Suprapubic skin (tissue), 4 donors: Measurements from ENCODE around the gene CES2. TPM values are rescaled to one million over a fixed set of nuclear protein-coding genes. Genes with fewer than 3 reads are reported as not detected.

ENCODE experiments used
- DNase-seq, 2 donors: peaks; one replicate each; pipeline ENCODE4 v3.0.0-alpha.2; 2019; ENCODE audit warnings: low spot score in 2 of 2
- H3K27ac ChIP-seq: fragments of 200-600 bp; sonication (generic); one replicate; pipeline ENCODE4 v1.5.1; 2019
- H3K27me3 ChIP-seq: fragments of 200-600 bp; sonication (generic); one replicate; pipeline ENCODE4 v1.5.1; 2019
- H3K36me3 ChIP-seq: fragments of 200-600 bp; sonication (generic); one replicate; pipeline ENCODE4 v1.5.1; 2019
- H3K4me1 ChIP-seq: fragments of 200-600 bp; sonication (generic); one replicate; pipeline ENCODE4 v1.5.1; 2019
- H3K4me3 ChIP-seq: fragments of 200-600 bp; sonication (generic); one replicate; pipeline ENCODE4 v1.5.1; 2019; ENCODE audit warnings: mild to moderate bottlenecking
- H3K9me3 ChIP-seq: fragments of 200-600 bp; sonication (generic); one replicate; pipeline ENCODE4 v1.5.1; 2019
- EP300 ChIP-seq: sonication (generic); formaldehyde crosslinking; IDR thresholded peaks from one replicate; pipeline ENCODE4 v1.6.1; 2017; ENCODE audit warnings: antibody characterized with exemption
- POLR2A ChIP-seq, 2 donors: fragments of 450-650 bp; IDR thresholded peaks; one replicate each; pipeline ENCODE4 v1.6.1; 2017; ENCODE audit warnings: antibody characterized with exemption in 2 of 2, mild to moderate bottlenecking in 2 of 2, moderate library complexity in 2 of 2
- POLR2AphosphoS5 ChIP-seq, 3 donors: sonication (generic); formaldehyde crosslinking; IDR thresholded peaks; one replicate each; pipeline ENCODE4 v1.6.1; 2017; ENCODE audit warnings: antibody characterized with exemption in 3 of 3
- WGBS: methylation state at CpG from one replicate; pipeline ENCODE4 v1.1.5; 2018; 5-methylcytosine and 5-hydroxymethylcytosine counted together
- total RNA-seq, 4 donors: library from RNA; depleted of rRNA; stranded (reverse); fragments of >200 nt; gene quantifications; one replicate each; pipeline ENCODE4 v1.1.0, GENCODE V29; 2016
- TF ChIP-seq, protein P1 (sequence below), 2 donors: fragments of 200-600 bp in 1 of 2; fragments of 450-650 bp in 1 of 2; sonication (generic) in 1 of 2; IDR thresholded peaks; one replicate each; pipeline ENCODE4 v1.5.1; 2016 to 2019; ENCODE audit warnings: antibody characterized with exemption in 2 of 2, mild to moderate bottlenecking in 1 of 2, moderate library complexity in 1 of 2

The CES2 gene
- total RNA-seq, 4 donors from 2014 or later = 33.6 to 56.0 (median 42.3) TPM

- no peaks in the 10 kb centered on the region for H3K27me3 ChIP-seq
- TF ChIP-seq, protein P1, sequence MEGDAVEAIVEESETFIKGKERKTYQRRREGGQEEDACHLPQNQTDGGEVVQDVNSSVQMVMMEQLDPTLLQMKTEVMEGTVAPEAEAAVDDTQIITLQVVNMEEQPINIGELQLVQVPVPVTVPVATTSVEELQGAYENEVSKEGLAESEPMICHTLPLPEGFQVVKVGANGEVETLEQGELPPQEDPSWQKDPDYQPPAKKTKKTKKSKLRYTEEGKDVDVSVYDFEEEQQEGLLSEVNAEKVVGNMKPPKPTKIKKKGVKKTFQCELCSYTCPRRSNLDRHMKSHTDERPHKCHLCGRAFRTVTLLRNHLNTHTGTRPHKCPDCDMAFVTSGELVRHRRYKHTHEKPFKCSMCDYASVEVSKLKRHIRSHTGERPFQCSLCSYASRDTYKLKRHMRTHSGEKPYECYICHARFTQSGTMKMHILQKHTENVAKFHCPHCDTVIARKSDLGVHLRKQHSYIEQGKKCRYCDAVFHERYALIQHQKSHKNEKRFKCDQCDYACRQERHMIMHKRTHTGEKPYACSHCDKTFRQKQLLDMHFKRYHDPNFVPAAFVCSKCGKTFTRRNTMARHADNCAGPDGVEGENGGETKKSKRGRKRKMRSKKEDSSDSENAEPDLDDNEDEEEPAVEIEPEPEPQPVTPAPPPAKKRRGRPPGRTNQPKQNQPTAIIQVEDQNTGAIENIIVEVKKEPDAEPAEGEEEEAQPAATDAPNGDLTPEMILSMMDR (IDR thresholded peaks at IDR 0.05) = no peak
- TF ChIP-seq EP300 = no peak
- TF ChIP-seq POLR2A (IDR thresholded peaks at IDR 0.05) = no peak
- TF ChIP-seq POLR2AphosphoS5 (IDR thresholded peaks at IDR 0.05) = no peak
- no peaks in the 10 kb centered on the region for H3K9me3 ChIP-seq
- no peak for DNase-seq
- peaks cover 37% of the 10 kb centered on the region for H3K4me1 ChIP-seq
- peaks cover 30% of the 10 kb centered on the region for H3K36me3 ChIP-seq
- H3K27ac ChIP-seq = no peak overlapping the region
- H3K4me3 ChIP-seq = peak overlapping the region; percentile 97
- WGBS = 83% methylated on average over 6 of the region's 6 CpGs
Measured at GRCh38 chr16:66936462-66936861, 1.1 kb downstream of the CES2 start.

- TF ChIP-seq, protein P1 (IDR thresholded peaks at IDR 0.05) = no peak
- TF ChIP-seq POLR2AphosphoS5 (IDR thresholded peaks at IDR 0.05) = no peak
- no peak for TF ChIP-seq EP300
- TF ChIP-seq POLR2A (IDR thresholded peaks at IDR 0.05) = no peak
- Histone ChIP-seq H3K4me3 (no peak overlapping the region), H3K4me1 (peaks cover 37% of the 10 kb centered on the region), H3K36me3 (peaks cover 35% of the 10 kb centered on the region), H3K27ac (no peak overlapping the region), H3K9me3 (no peaks in the 10 kb centered on the region), H3K27me3 (no peaks in the 10 kb centered on the region)
- no peak for DNase-seq
- WGBS = 92% methylated on average over 4 of the region's 4 CpGs
Measured at GRCh38 chr16:66936889-66937554, 1.7 kb downstream of the CES2 start.

- peaks cover 30% of the 10 kb centered on the region for H3K4me1 ChIP-seq
Measured at GRCh38 chr16:66937725-66938337, 2.5 kb downstream of the CES2 start.

GRCh38 chr16:66939366-66939765 is 4.0 kb downstream of the CES2 start:
- no peak for DNase-seq
- Histone ChIP-seq H3K27ac (no peak overlapping the region), H3K4me1 (peaks cover 18% of the 10 kb centered on the region), H3K36me3 (peaks cover 55% of the 10 kb centered on the region), H3K9me3 (no peaks in the 10 kb centered on the region), H3K4me3 (no peak overlapping the region), H3K27me3 (no peaks in the 10 kb centered on the region)
- TF ChIP-seq POLR2A (IDR thresholded peaks at IDR 0.05) (no peak), POLR2AphosphoS5 (IDR thresholded peaks at IDR 0.05) (no peak), EP300 (no peak)
- TF ChIP-seq, protein P1 (IDR thresholded peaks at IDR 0.05) = no peak

More at GRCh38 chr16:66937725-66938337, 2.5 kb downstream of the CES2 start:
- H3K27me3 ChIP-seq = no peaks in the 10 kb centered on the region
- 86% methylated on average over 1 of the region's 10 CpGs for WGBS
- no peaks in the 10 kb centered on the region for H3K9me3 ChIP-seq
- no peak for DNase-seq
- no peak for TF ChIP-seq POLR2AphosphoS5 (IDR thresholded peaks at IDR 0.05)
- TF ChIP-seq, protein P1 (IDR thresholded peaks at IDR 0.05) = no peak
- TF ChIP-seq EP300 = no peak
- no peak for TF ChIP-seq POLR2A (IDR thresholded peaks at IDR 0.05)
- peaks cover 43% of the 10 kb centered on the region for H3K36me3 ChIP-seq
- H3K4me3 ChIP-seq = no peak overlapping the region
- no peak overlapping the region for H3K27ac ChIP-seq

GRCh38 chr16:66940236-66940635 is 4.9 kb downstream of the CES2 start:
- no peak overlapping the region for H3K27ac ChIP-seq
- H3K4me1 ChIP-seq = peaks cover 15% of the 10 kb centered on the region
- TF ChIP-seq, protein P1 (IDR thresholded peaks at IDR 0.05) = no peak
- TF ChIP-seq POLR2AphosphoS5 (IDR thresholded peaks at IDR 0.05) (no peak), POLR2A (IDR thresholded peaks at IDR 0.05) (no peak), EP300 (no peak)
- H3K9me3 ChIP-seq = no peaks in the 10 kb centered on the region
- peaks cover 55% of the 10 kb centered on the region for H3K36me3 ChIP-seq
- no peak overlapping the region for H3K4me3 ChIP-seq
- no peak for DNase-seq
- 75% methylated on average over 2 of the region's 16 CpGs for WGBS
- H3K27me3 ChIP-seq = no peaks in the 10 kb centered on the region
